GM21528 (cell line): Measurements from ENCODE around the gene KLK8.

ENCODE experiments used
- ATAC-seq: cut with Tn5 transposase; IDR thresholded peaks from one replicate; pipeline ENCODE4 v1.9.1; 2021; ENCODE audit warnings: mild to moderate bottlenecking, moderate library complexity; ENCODE audit not compliant: unreplicated experiment, low FRiP score

KLK8 gene

DNA sequence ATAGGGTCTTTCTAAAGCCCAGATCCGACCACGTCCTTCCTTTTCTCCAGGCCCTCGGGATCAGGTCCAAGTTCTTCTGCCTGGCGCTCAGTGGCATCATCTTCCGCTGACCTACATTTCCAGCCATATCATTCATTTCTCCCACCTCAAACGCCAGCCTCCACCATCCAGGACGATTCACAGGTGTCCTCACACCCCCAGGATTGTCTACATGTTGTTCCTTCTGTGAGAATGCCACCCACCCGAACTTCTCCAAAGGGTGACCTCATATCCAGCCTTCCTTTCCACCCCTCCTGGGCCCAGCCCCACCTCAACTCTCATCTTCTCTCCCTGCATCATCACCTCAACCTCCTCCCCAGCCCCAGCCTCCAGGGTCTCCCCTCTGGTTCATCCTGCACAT lies 43.8 kb downstream of the KLK8 start:
- no peak for ATAC-seq

DNA sequence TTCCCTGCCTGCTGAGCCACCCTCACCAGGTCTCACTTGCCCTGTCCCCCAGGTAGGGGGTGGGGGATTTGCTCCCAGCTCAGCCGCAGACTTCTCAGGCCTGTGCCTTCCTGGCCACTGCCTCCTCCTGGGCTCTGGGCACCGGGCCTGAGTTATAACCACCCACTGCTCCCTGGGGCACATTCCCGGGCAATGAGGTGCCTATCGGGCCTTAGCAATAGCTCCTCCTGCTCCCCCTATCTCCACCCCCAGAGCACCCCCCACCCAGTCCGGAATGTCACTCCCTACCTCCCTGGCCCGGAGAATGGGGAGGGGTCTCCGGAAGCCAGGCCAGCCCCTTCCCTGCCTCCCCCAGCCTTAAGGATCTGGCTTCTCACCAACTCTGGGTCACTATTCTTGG lies 48.5 kb downstream of the KLK8 start, which contains the start of gene KLK5:
Gene KLK5 (minus strand): TSS at position 129 of the 400 bp plus-strand sequence. CDS start 381 bp downstream, outside the sequence.
- ATAC-seq: no peak

DNA sequence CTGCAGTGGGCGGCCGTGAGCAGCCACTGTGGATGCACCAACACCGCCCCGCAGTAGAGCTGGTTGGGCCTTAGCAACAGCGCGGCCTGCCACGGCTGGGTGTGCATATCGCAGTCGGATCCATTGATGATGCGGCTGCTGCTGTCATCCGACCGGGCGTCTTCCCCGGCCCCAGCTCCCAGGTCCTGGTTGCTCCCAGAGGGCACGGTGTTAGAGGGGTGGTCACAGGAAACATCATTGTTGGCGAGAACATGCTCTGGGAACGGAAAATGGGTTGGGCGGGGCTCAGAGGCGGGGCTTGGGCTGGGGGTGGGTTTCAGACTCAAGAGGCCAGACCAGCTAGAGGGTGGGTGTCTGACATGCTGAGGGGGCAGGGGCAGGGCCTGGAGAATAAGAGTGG lies 51.5 kb downstream of the KLK8 start:
- no peak for ATAC-seq

DNA sequence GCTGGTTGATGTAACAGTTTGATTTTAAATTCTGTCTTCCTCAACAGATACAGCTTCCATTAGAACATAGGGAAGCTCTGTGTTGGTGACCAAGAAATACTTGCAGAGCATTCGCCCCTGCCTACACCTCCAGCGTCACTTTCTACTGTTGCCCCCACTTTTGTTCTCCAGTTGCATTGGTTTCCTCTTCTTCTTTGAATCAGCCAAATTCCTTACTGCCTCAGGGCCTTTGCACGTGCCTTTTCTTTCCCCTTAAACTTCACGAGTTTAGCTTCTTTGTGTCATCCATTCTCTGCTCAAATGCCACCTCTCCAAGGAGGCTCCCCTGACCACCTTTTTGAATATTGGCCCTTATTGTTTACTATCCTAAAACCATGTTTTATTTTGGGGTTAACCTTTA lies 54.3 kb downstream of the KLK8 start:
- no peak for ATAC-seq
